ENCODE data around the gene CLCA4. TPM values are rescaled to one million over a fixed set of nuclear protein-coding genes. Genes with fewer than 3 reads are reported as not detected.

The CLCA4 gene
- total RNA-seq, 1 experiment from 2014 or later = not detected

GRCh38 chr1:86573763-86574484 lies 27.0 kb downstream of the CLCA4 start:
- H3K36me3 Mint-ChIP-seq (ENCODE audit: insufficient read depth, unreplicated experiment) = no peaks in the 10 kb centered on the region
- H3K4me1 Mint-ChIP-seq (ENCODE audit: low read depth, unreplicated experiment) = no peaks in the 10 kb centered on the region
- H3K27ac Mint-ChIP-seq (ENCODE audit: unreplicated experiment) = no peak overlapping the region
- DNase-seq = no peak
- no peaks in the 10 kb centered on the region for H3K27me3 Mint-ChIP-seq (ENCODE audit: unreplicated experiment)
- H3K4me3 Mint-ChIP-seq (ENCODE audit: low read depth, unreplicated experiment) = no peak overlapping the region
- BruUV-seq (replicated peaks) = no TSS peak
- intact Hi-C loops (cut with micrococcal nuclease; ENCODE audit: unreplicated experiment) = no loop called here
- CTCF ChIA-PET = no interaction called here
- TF ChIP-seq CTCF (IDR thresholded peaks at IDR 0.05; ENCODE audit: unreplicated experiment) = no peak
- H3K9me3 Mint-ChIP-seq (ENCODE audit: low read depth, unreplicated experiment) = peaks cover 3% of the 10 kb centered on the region

- CTCF ChIA-PET = interaction anchor here (1.5 kb wide), 1 partner anchor 9 kb away, joined by 5 read pairs; no protein-coding TSS in a partner anchor
- H3K9me3 Mint-ChIP-seq (ENCODE audit: low read depth, unreplicated experiment) = no peaks in the 10 kb centered on the region
- intact Hi-C loops (cut with micrococcal nuclease; ENCODE audit: unreplicated experiment) = no loop called here
- TF ChIP-seq CTCF (IDR thresholded peaks at IDR 0.05; ENCODE audit: unreplicated experiment) = no peak
- H3K36me3 Mint-ChIP-seq (ENCODE audit: insufficient read depth, unreplicated experiment) = no peaks in the 10 kb centered on the region
- no peak overlapping the region for H3K4me3 Mint-ChIP-seq (ENCODE audit: low read depth, unreplicated experiment)
- H3K27me3 Mint-ChIP-seq (ENCODE audit: unreplicated experiment) = no peaks in the 10 kb centered on the region
- BruUV-seq (replicated peaks) = no TSS peak
- H3K4me1 Mint-ChIP-seq (ENCODE audit: low read depth, unreplicated experiment) = no peaks in the 10 kb centered on the region
- no peak for DNase-seq
- H3K27ac Mint-ChIP-seq (ENCODE audit: unreplicated experiment) = no peak overlapping the region
Measured at GRCh38 chr1:86581231-86581630, 34.4 kb downstream of the CLCA4 start.

GRCh38 chr1:86582161-86582560 lies 35.3 kb downstream of the CLCA4 start:
- no peak overlapping the region for H3K4me3 Mint-ChIP-seq (ENCODE audit: low read depth, unreplicated experiment)
- H3K4me1 Mint-ChIP-seq (ENCODE audit: low read depth, unreplicated experiment) = no peaks in the 10 kb centered on the region
- H3K9me3 Mint-ChIP-seq (ENCODE audit: low read depth, unreplicated experiment) = no peaks in the 10 kb centered on the region
- H3K27me3 Mint-ChIP-seq (ENCODE audit: unreplicated experiment) = no peaks in the 10 kb centered on the region
- BruUV-seq (replicated peaks) = no TSS peak
- no peak for DNase-seq
- intact Hi-C loops (cut with micrococcal nuclease; ENCODE audit: unreplicated experiment) = no loop called here
- no peak for TF ChIP-seq CTCF (IDR thresholded peaks at IDR 0.05; ENCODE audit: unreplicated experiment)
- H3K36me3 Mint-ChIP-seq (ENCODE audit: insufficient read depth, unreplicated experiment) = no peaks in the 10 kb centered on the region
- no peak overlapping the region for H3K27ac Mint-ChIP-seq (ENCODE audit: unreplicated experiment)
- CTCF ChIA-PET = interaction anchor here (1.5 kb wide), 1 partner anchor 10 kb away, joined by 5 read pairs; no protein-coding TSS in a partner anchor

- H3K27me3 Mint-ChIP-seq (ENCODE audit: unreplicated experiment) = no peaks in the 10 kb centered on the region
- no peak for TF ChIP-seq CTCF (IDR thresholded peaks at IDR 0.05; ENCODE audit: unreplicated experiment)
- H3K27ac Mint-ChIP-seq (ENCODE audit: unreplicated experiment) = no peak overlapping the region
- no TSS peak for BruUV-seq (replicated peaks)
- intact Hi-C loops (cut with micrococcal nuclease; ENCODE audit: unreplicated experiment) = no loop called here
- DNase-seq = no peak
- CTCF ChIA-PET = no interaction called here
- H3K4me1 Mint-ChIP-seq (ENCODE audit: low read depth, unreplicated experiment) = no peaks in the 10 kb centered on the region
- no peaks in the 10 kb centered on the region for H3K36me3 Mint-ChIP-seq (ENCODE audit: insufficient read depth, unreplicated experiment)
- no peaks in the 10 kb centered on the region for H3K9me3 Mint-ChIP-seq (ENCODE audit: low read depth, unreplicated experiment)
- no peak overlapping the region for H3K4me3 Mint-ChIP-seq (ENCODE audit: low read depth, unreplicated experiment)
Measured at GRCh38 chr1:86583032-86583431, 36.2 kb downstream of the CLCA4 start.
